ENCODE measurements around the gene FRMD8.

Gene FRMD8

GRCh38 chr11:65376138-65376713, 10.2 kb upstream of the FRMD8 start:
- no peak for DNase-seq

- no peak for DNase-seq
Measured at GRCh38 chr11:65377036-65377435, 9.4 kb upstream of the FRMD8 start.

- DNase-seq = no peak
Measured at GRCh38 chr11:65377777-65378176, 8.7 kb upstream of the FRMD8 start.

GRCh38 chr11:65378208-65378927, 8.1 kb upstream of the FRMD8 start:
- DNase-seq = no peak

- DNase-seq = no peak
Measured at GRCh38 chr11:65378928-65379638, 7.4 kb upstream of the FRMD8 start.

- DNase-seq = no peak
Measured at GRCh38 chr11:65379698-65380459, 6.6 kb upstream of the FRMD8 start.

- DNase-seq = no peak
Measured at GRCh38 chr11:65380460-65381119, 5.8 kb upstream of the FRMD8 start.

- no peak for DNase-seq
Measured at GRCh38 chr11:65381716-65382032, 4.8 kb upstream of the FRMD8 start.

- peak; percentile 88 for DNase-seq
Measured at GRCh38 chr11:65382033-65382803, 4.2 kb upstream of the FRMD8 start, which contains the start of gene SLC25A45. TSS of gene SLC25A45 (minus strand) at chr11:65382646. CDS start at chr11:65381951, 695 bp downstream.

GRCh38 chr11:65382804-65383368, 3.6 kb upstream of the FRMD8 start:
- no peak for DNase-seq

- no peak for DNase-seq
Measured at GRCh38 chr11:65383778-65384177, 2.7 kb upstream of the FRMD8 start.

- no peak for DNase-seq
Measured at GRCh38 chr11:65384301-65384889, 2.0 kb upstream of the FRMD8 start.

GRCh38 chr11:65388731-65389130, 2.3 kb downstream of the FRMD8 start:
- no peak for DNase-seq

GRCh38 chr11:65389294-65389980, 3.0 kb downstream of the FRMD8 start:
- no peak for DNase-seq

GRCh38 chr11:65390099-65390941, 3.9 kb downstream of the FRMD8 start:
- no peak for DNase-seq

GRCh38 chr11:65390996-65391395, 4.6 kb downstream of the FRMD8 start:
- DNase-seq = no peak

- DNase-seq = no peak
Measured at GRCh38 chr11:65392186-65392829, 5.9 kb downstream of the FRMD8 start.

- DNase-seq = no peak
Measured at GRCh38 chr11:65392899-65393298, 6.5 kb downstream of the FRMD8 start.

- no peak for DNase-seq
Measured at GRCh38 chr11:65393513-65394079, 7.2 kb downstream of the FRMD8 start.
